CMK (cell line): Measurements from ENCODE around the gene ZNF281.
"Not testable (repeated sequence)": the region's sequence is repeated elsewhere in the genome, so short reads cannot be mapped to it uniquely, and the experiment has no call there.

ENCODE experiments used
- DNase-seq: peaks from one replicate; pipeline ENCODE4 v3.0.0-alpha.2; 2010; ENCODE audit warnings: low read depth

ZNF281 gene

DNA sequence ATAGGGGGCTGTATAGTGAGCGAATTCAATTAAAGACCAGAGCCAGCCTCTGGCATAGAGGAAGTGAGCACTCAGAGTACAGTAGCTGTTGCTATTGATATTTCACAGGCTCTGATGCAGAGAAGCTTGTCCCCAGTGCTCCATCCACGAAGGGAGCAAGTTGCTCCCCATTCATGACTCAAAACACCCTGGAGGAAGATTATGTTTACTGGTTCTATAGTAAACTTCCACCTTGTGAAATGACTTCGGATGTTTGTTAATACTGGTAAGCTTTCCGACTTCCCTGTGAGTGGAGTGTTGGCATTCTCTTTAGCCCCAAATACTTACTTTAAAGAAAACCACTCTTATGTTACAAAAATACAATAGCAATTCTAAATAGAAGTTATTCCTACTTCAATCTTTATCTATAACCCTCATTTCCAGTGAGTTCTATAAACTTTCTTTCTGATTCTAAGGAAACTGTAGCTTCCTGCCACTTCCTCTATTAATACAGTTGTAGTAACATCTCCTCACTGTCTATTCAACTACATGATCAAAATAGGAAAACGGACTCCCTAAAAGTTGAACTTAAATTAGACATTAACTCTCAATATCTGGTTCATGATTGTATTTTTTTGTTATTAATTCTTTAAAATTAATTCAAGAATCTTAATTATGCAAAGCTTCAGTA is 46.4 kb downstream of the ZNF281 start:
- DNase-seq = no peak

DNA sequence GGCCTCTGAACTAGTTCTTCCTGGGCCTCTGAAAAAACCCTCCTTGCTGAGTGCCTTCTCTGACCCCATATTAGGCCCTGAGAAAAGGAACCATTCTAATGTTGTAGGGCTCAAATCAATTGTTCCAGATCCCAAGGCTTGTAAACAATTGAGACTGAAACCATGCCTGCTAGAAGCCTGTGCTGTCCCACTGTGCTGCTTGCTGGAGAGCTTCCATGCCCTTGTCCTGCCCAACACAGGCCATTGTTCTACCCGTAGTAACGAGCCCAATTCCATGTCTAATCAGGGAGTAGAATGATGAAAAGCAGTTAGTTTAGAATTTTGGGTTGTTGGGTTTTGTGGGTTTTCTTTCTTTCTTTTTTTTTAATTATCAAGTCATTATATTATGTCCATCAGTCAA is 47.4 kb downstream of the ZNF281 start:
- DNase-seq = no peak

DNA sequence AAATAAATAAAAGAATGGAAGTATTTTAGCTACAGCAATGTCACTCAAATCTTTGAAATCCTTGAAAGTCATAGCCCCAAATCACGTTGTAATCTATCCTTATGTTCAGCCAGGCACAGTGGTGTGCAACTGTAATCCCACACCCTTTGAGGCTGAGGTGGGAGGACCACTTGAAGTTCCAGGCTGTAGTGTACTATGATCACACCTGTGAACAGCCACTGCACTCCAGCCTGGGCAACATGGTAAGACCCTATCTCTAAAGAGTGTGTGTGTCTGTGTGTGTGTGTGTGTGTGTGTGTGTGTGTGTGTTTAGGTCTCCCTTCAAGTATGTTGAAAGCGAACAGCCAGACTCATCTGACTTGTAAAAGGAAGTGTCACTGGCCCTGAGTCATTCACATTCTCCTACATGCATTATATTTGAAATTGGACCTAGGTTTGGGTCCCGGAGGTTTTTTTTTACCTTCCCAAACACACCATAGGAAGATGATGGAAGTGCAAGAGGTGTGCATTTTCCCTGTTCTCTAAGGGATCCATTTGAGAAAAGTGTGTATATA is 50.1 kb downstream of the ZNF281 start:
- DNase-seq = no peak

GRCh38 chr1:200357925-200358324 is 51.9 kb downstream of the ZNF281 start:
- DNase-seq = not testable (repeated sequence)

- DNase-seq = no peak
Measured at GRCh38 chr1:200355801-200356200, 54.0 kb downstream of the ZNF281 start.
